Ectodermal cell (in vitro differentiated cells): ENCODE results near the gene DGKG.

ENCODE experiments used
- H3K27ac ChIP-seq: 2 replicates; pipeline ENCODE4 v1.7.0; 2013; ENCODE audit warnings: mild to moderate bottlenecking, low read depth, low read length; ENCODE audit not compliant: insufficient read depth, poor library complexity, severe bottlenecking
- H3K27me3 ChIP-seq: 2 replicates; pipeline ENCODE4 v1.7.0; 2013; ENCODE audit warnings: mild to moderate bottlenecking, low read length; ENCODE audit not compliant: insufficient read depth, control insufficient read depth, poor library complexity, severe bottlenecking
- H3K36me3 ChIP-seq: one replicate; pipeline ENCODE4 v1.7.0; 2013; ENCODE audit warnings: low read length; ENCODE audit not compliant: control insufficient read depth, insufficient read depth
- H3K4me1 ChIP-seq: one replicate; pipeline ENCODE4 v1.7.0; 2013; ENCODE audit warnings: low read length; ENCODE audit not compliant: control insufficient read depth, insufficient read depth
- H3K4me3 ChIP-seq: 2 replicates; pipeline ENCODE4 v1.7.0; 2013; ENCODE audit warnings: low read depth, low read length, control low read depth; ENCODE audit not compliant: insufficient read depth
- H3K9me3 ChIP-seq: 2 replicates; pipeline ENCODE4 v1.7.0; 2013; ENCODE audit warnings: mild to moderate bottlenecking, low read length, moderate library complexity; ENCODE audit not compliant: control insufficient read depth
- WGBS, 2 experiments: methylation state at CpG; one replicate each; pipeline ENCODE4 v1.1.7; 2013; ENCODE audit warnings: missing lambda C conversion rate in 2 of 2; 5-methylcytosine and 5-hydroxymethylcytosine counted together

DGKG gene

GRCh38 chr3:186383026-186383993 is 21.3 kb upstream of the DGKG start:
- Histone ChIP-seq H3K36me3 (no peaks in the 10 kb centered on the region), H3K9me3 (no peaks in the 10 kb centered on the region), H3K4me1 (no peaks in the 10 kb centered on the region), H3K27me3 (no peaks in the 10 kb centered on the region), H3K4me3 (no peak overlapping the region), H3K27ac (no peak overlapping the region)
- 87 to 88% methylated on average over 17 to 18 of the region's 18 CpGs for WGBS, 2 experiments

GRCh38 chr3:186382217-186382885 is 20.3 kb upstream of the DGKG start:
- no peaks in the 10 kb centered on the region for H3K36me3 ChIP-seq
- H3K9me3 ChIP-seq = no peaks in the 10 kb centered on the region
- H3K27me3 ChIP-seq = no peaks in the 10 kb centered on the region
- no peak overlapping the region for H3K27ac ChIP-seq
- H3K4me3 ChIP-seq = no peak overlapping the region
- no peaks in the 10 kb centered on the region for H3K4me1 ChIP-seq
- WGBS, 2 experiments = 79 to 83% methylated on average over 6 of the region's 6 CpGs

GRCh38 chr3:186381424-186382216 is 19.6 kb upstream of the DGKG start:
- H3K4me3 ChIP-seq = no peak overlapping the region

GRCh38 chr3:186380622-186381380 is 18.8 kb upstream of the DGKG start:
- Histone ChIP-seq H3K36me3 (no peaks in the 10 kb centered on the region), H3K27me3 (no peaks in the 10 kb centered on the region), H3K4me3 (no peak overlapping the region), H3K4me1 (no peaks in the 10 kb centered on the region), H3K9me3 (no peaks in the 10 kb centered on the region), H3K27ac (no peak overlapping the region)
- 94 to 98% methylated on average over 8 of the region's 8 CpGs for WGBS, 2 experiments

More at GRCh38 chr3:186381424-186382216, 19.6 kb upstream of the DGKG start:
- Histone ChIP-seq H3K27ac (no peak overlapping the region), H3K4me1 (no peaks in the 10 kb centered on the region), H3K36me3 (no peaks in the 10 kb centered on the region), H3K27me3 (no peaks in the 10 kb centered on the region), H3K9me3 (no peaks in the 10 kb centered on the region)
- 92 to 93% methylated on average over 10 of the region's 10 CpGs for WGBS, 2 experiments

- no peaks in the 10 kb centered on the region for H3K27me3 ChIP-seq
- no peaks in the 10 kb centered on the region for H3K36me3 ChIP-seq
- no peak overlapping the region for H3K27ac ChIP-seq
- WGBS, 2 experiments = 74 to 76% methylated on average over 2 of the region's 2 CpGs
- H3K9me3 ChIP-seq = no peaks in the 10 kb centered on the region
- H3K4me1 ChIP-seq = no peaks in the 10 kb centered on the region
- no peak overlapping the region for H3K4me3 ChIP-seq
These were observed 13.4 kb upstream of the DGKG start for GRCh38 chr3:186375443-186375842.

GRCh38 chr3:186374376-186374775 is 12.3 kb upstream of the DGKG start:
- Histone ChIP-seq H3K27me3 (no peaks in the 10 kb centered on the region), H3K36me3 (no peaks in the 10 kb centered on the region), H3K9me3 (no peaks in the 10 kb centered on the region), H3K27ac (no peak overlapping the region), H3K4me1 (no peaks in the 10 kb centered on the region), H3K4me3 (no peak overlapping the region)
- WGBS, 2 experiments = 91% methylated on average over 4 of the region's 4 CpGs

GRCh38 chr3:186369217-186369616 is 7.2 kb upstream of the DGKG start:
- Histone ChIP-seq H3K9me3 (no peaks in the 10 kb centered on the region), H3K4me1 (no peaks in the 10 kb centered on the region), H3K27ac (no peak overlapping the region), H3K27me3 (peaks cover 13% of the 10 kb centered on the region), H3K4me3 (no peak overlapping the region), H3K36me3 (no peaks in the 10 kb centered on the region)
- WGBS, 2 experiments = 87 to 95% methylated on average over 1 to 3 of the region's 3 CpGs

- peaks cover 18% of the 10 kb centered on the region for H3K27me3 ChIP-seq
- H3K4me1 ChIP-seq = no peaks in the 10 kb centered on the region
- no peaks in the 10 kb centered on the region for H3K36me3 ChIP-seq
- H3K27ac ChIP-seq = no peak overlapping the region
- H3K9me3 ChIP-seq = no peaks in the 10 kb centered on the region
- WGBS, 2 experiments = 85 to 88% methylated on average over 4 of the region's 4 CpGs
- H3K4me3 ChIP-seq = no peak overlapping the region
These were observed 6.7 kb upstream of the DGKG start for GRCh38 chr3:186368717-186369116.

- 71 to 75% methylated on average over 3 of the region's 3 CpGs for WGBS, 2 experiments
- H3K27me3 ChIP-seq = peaks cover 24% of the 10 kb centered on the region
- H3K4me3 ChIP-seq = no peak overlapping the region
- no peak overlapping the region for H3K27ac ChIP-seq
- no peaks in the 10 kb centered on the region for H3K4me1 ChIP-seq
- no peaks in the 10 kb centered on the region for H3K9me3 ChIP-seq
- H3K36me3 ChIP-seq = no peaks in the 10 kb centered on the region
These were observed 6.1 kb upstream of the DGKG start for GRCh38 chr3:186368176-186368575.
